ENCODE measurements around the gene COMMD9.

DNA sequence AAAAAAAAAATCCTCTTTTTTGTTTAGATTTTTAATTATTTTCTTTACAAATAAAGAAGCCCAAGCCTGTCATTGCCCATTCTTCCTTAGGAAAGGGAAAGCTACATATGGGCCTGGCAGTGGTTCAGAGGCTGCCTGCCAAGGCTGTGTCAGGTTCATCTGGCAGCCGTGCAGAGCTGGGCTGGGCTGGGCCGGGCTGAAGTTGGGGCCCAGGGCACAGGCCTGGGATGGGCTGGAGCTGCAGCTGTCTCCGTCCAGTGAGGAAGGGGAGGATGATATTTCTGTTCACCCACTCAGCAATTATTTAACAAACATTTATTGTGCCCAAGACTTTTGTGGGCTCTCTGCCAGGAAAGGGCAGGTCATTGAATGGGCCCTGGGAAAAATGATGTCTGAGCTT is 11.4 kb upstream of the COMMD9 start:
- no peak for TF ChIP-seq CTCF (IDR thresholded peaks at IDR 0.05)
- no peak for TF ChIP-seq POLR2A (IDR thresholded peaks at IDR 0.05)
